Dermis microvascular lymphatic vessel endothelial cell (primary cell): ENCODE measurements around the gene TP53I11. TPM values are rescaled to one million over a fixed set of nuclear protein-coding genes. Genes with fewer than 3 reads are reported as not detected.

Experiments
- DNase-seq, 2 donors: peaks; one replicate each; pipeline versions ENCODE4 v3.0.0 to v3.0.0-alpha.2; 2010; ENCODE audit warnings: low read depth in 2 of 2
- total RNA-seq: library from RNA; depleted of rRNA; stranded (reverse); fragments of >200 nt; gene quantifications from 2 replicates; pipeline ENCODE4 v1.2.1, GENCODE V29; 2014

The TP53I11 gene
- 10.0 and 28.8 TPM in 2 replicates for total RNA-seq

GRCh38 chr11:44950625-44951476, at the start of gene TP53I11:
Gene TP53I11 (minus strand): TSS chr11:44950883. CDS start chr11:44938335, 12,548 bp downstream.
- peak; percentile 28 to 81 for DNase-seq

GRCh38 chr11:44999068-44999467, 48.4 kb upstream of the TP53I11 start:
- no peak for DNase-seq

GRCh38 chr11:44998051-44998450, 47.4 kb upstream of the TP53I11 start:
- no peak for DNase-seq

- no peak for DNase-seq
Measured at GRCh38 chr11:44997566-44997965, 46.9 kb upstream of the TP53I11 start.

GRCh38 chr11:44994753-44995152, 44.1 kb upstream of the TP53I11 start:
- no peak for DNase-seq

GRCh38 chr11:44993971-44994704, 43.5 kb upstream of the TP53I11 start:
- no peak for DNase-seq

GRCh38 chr11:44992774-44993173, 42.1 kb upstream of the TP53I11 start:
- no peak for DNase-seq

- DNase-seq, result no peak
Measured at GRCh38 chr11:44992181-44992582, 41.5 kb upstream of the TP53I11 start.

- DNase-seq, result no peak
Measured at GRCh38 chr11:44990665-44991064, 40.0 kb upstream of the TP53I11 start.

GRCh38 chr11:44989831-44990566, 39.3 kb upstream of the TP53I11 start:
- DNase-seq, result no peak

GRCh38 chr11:44988981-44989635, 38.4 kb upstream of the TP53I11 start:
- no peak for DNase-seq

- no peak for DNase-seq
Measured at GRCh38 chr11:44988111-44988510, 37.4 kb upstream of the TP53I11 start.

- no peak for DNase-seq
Measured at GRCh38 chr11:44987506-44987905, 36.8 kb upstream of the TP53I11 start.

GRCh38 chr11:44986315-44986714, 35.6 kb upstream of the TP53I11 start:
- no peak for DNase-seq

GRCh38 chr11:44985721-44986120, 35.0 kb upstream of the TP53I11 start:
- DNase-seq, result no peak

- no peak for DNase-seq
Measured at GRCh38 chr11:44983786-44984185, 33.1 kb upstream of the TP53I11 start.

GRCh38 chr11:44982496-44983062, 31.9 kb upstream of the TP53I11 start:
- no peak for DNase-seq

GRCh38 chr11:44980533-44981427, 30.1 kb upstream of the TP53I11 start:
- DNase-seq, result no peak

GRCh38 chr11:44979543-44980399, 29.1 kb upstream of the TP53I11 start:
- DNase-seq, result peak; percentile 62 to 86
